Activated T-cell treated with anti-CD3 and anti-CD28 coated beads, Interleukin-2, amount 50 U/mL, for 72 hours (primary cell): ENCODE results near the gene UBE3C. TPM values are rescaled to one million over a fixed set of nuclear protein-coding genes. Genes with fewer than 3 reads are reported as not detected.
A peak's percentile ranks its signal among the peaks of the same experiment; 100 is the strongest.
"Not testable (repeated sequence)": the region's sequence is repeated elsewhere in the genome, so short reads cannot be mapped to it uniquely, and the experiment has no call there.

Experiments used
- ATAC-seq, 2 donors: fragments of 150-1000 bp; cut with Tn5 transposase; replicated peaks in 1 of 2; 2 replicates each; pipeline ENCODE4 v1.10.0; 2021; ENCODE audit warnings: moderate library complexity in 2 of 2, mild to moderate bottlenecking in 1 of 2
- DNase-seq, 2 donors: peaks; one replicate each; pipeline ENCODE4 v3.0.0; 2021 to 2022; ENCODE audit warnings: mixed read lengths in 1 of 2
- H3K27ac Mint-ChIP-seq: one replicate; pipeline ENCODE4 v1.8.0; 2022; ENCODE audit warnings: mild to moderate bottlenecking, moderate library complexity, mixed read lengths
- H3K27me3 Mint-ChIP-seq: one replicate; pipeline ENCODE4 v1.8.0; 2022; ENCODE audit warnings: low read depth, mixed read lengths
- H3K36me3 Mint-ChIP-seq, 2 donors: one replicate each; pipeline ENCODE4 v1.8.0; 2022; ENCODE audit warnings: mixed read lengths in 2 of 2, mild to moderate bottlenecking in 1 of 2; ENCODE audit not compliant: insufficient read depth in 2 of 2
- H3K4me1 Mint-ChIP-seq: one replicate; pipeline ENCODE4 v1.8.0; 2022; ENCODE audit warnings: low read depth, mixed read lengths
- H3K4me3 Mint-ChIP-seq, 2 donors: one replicate each; pipeline ENCODE4 v1.8.0; 2022; ENCODE audit warnings: mild to moderate bottlenecking in 2 of 2, mixed read lengths in 2 of 2, moderate library complexity in 2 of 2
- H3K9me3 Mint-ChIP-seq, 2 donors: one replicate each; pipeline ENCODE4 v1.8.0; 2022; ENCODE audit warnings: mixed read lengths in 2 of 2
- total RNA-seq, 2 donors: library from RNA; stranded (reverse); gene quantifications; one replicate each; pipeline ENCODE4 v1.2.3, GENCODE V29; 2022

UBE3C gene
- total RNA-seq, 2 donors from 2014 or later: 39.6 to 42.6 TPM

DNA sequence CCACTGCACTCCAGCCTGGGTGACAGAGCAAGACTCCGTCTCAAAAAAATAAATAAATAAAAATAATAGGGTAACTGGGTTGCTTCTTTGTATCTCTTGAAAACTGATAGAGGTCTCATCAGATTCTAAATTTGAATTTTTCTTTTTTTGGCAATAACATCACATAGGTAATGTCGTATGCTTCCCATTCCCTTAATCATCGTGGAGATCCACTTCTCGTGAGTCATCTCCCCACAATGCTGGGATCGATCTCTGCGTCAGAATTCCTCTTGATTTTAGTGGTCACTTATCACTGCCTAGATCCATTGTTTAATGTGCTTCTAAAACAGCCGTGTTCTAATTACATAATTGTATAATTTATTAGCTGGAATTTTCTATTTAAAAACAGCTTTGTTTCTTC lies 127.5 kb downstream of the UBE3C start:
- H3K27me3 Mint-ChIP-seq: no peaks in the 10 kb centered on the region
- DNase-seq: no peak
- H3K4me1 Mint-ChIP-seq: no peaks in the 10 kb centered on the region
- no peaks in the 10 kb centered on the region for H3K9me3 Mint-ChIP-seq
- ATAC-seq: no peak
- H3K4me3 Mint-ChIP-seq: no peak overlapping the region
- peaks cover 5 to 19% of the 10 kb centered on the region in 2 donors for H3K36me3 Mint-ChIP-seq
- no peak overlapping the region for H3K27ac Mint-ChIP-seq

- ATAC-seq (no peak), DNase-seq (no peak)
- Mint-ChIP-seq H3K4me1 (no peaks in the 10 kb centered on the region), H3K27me3 (no peaks in the 10 kb centered on the region), H3K9me3 (no peaks in the 10 kb centered on the region), H3K27ac (no peak overlapping the region), H3K36me3 (peaks cover 5 to 19% of the 10 kb centered on the region in 2 donors), H3K4me3 (no peak overlapping the region)
Measured at GRCh38 chr7:157267516-157267915, 128.8 kb downstream of the UBE3C start.

GRCh38 chr7:157267956-157268355 lies 129.2 kb downstream of the UBE3C start:
- ATAC-seq (no peak), DNase-seq (no peak)
- no peaks in the 10 kb centered on the region for H3K4me1 Mint-ChIP-seq
- H3K4me3 Mint-ChIP-seq: no peak overlapping the region
- H3K27ac Mint-ChIP-seq: no peak overlapping the region
- H3K36me3 Mint-ChIP-seq: peaks cover 4 to 16% of the 10 kb centered on the region in 2 donors
- no peaks in the 10 kb centered on the region for H3K27me3 Mint-ChIP-seq
- no peaks in the 10 kb centered on the region for H3K9me3 Mint-ChIP-seq

DNA sequence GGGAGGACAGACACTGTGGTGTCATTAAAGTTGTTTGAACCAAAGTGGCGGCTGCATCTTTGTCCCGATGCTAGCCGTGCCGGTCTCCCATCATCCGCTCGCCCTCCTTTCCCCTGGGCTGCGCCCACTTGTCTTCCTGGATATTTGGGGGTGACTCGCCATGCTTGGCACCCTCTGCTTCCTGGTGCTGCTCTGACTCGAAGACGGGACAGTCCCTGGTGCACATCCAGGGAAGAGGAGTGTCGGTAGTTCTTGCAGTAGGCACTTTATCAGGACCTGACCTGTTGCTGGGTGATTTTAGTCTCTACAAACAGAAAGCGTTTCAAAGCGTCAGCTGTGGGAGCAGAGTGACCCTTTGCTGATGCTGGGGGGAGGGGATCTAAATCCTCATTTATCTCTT lies 129.8 kb downstream of the UBE3C start:
- Mint-ChIP-seq H3K27ac (no peak overlapping the region), H3K9me3 (no peaks in the 10 kb centered on the region), H3K27me3 (no peaks in the 10 kb centered on the region), H3K4me1 (no peaks in the 10 kb centered on the region), H3K4me3 (no peak overlapping the region), H3K36me3 (peaks cover 3 to 14% of the 10 kb centered on the region in 2 donors)
- ATAC-seq (no peak), DNase-seq (no peak)

DNA sequence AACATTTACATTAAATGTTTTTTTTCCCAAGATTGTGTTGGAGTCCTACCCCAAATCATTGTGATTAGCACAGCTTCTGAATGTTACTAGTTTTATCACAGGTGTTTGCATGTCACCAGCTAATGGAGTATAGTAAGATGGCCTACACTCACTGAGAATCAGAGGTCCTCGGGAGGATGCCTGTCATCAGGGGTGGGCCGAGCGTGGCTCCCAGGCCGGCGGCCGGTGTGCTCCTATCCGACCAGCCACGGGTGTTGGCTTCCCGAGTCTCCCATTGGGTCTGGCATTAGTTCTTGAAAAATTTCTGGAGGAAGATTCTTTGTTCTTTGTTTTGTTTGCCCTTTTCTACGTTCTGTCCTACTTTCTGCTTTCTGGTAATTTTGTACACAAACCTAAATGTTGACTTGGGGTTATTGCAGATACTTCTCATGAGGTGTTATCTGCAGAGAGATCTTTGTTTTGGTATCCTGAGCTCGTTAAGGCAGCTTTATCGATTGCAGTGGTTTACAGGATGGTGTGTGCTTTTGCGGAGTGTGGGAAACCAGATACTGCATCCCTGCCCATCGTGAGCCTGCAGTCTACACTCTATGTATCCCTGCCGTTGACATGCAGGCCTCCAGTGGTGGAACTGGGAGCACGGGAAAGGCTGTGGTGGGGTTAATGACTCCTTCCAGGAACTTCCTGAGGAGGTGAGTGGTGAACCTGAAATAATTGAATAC lies 130.8 kb downstream of the UBE3C start:
- Mint-ChIP-seq H3K27ac (peak overlapping the region; percentile 36), H3K36me3 (peaks cover 3 to 14% of the 10 kb centered on the region in 2 donors)
- ATAC-seq: no peak

DNA sequence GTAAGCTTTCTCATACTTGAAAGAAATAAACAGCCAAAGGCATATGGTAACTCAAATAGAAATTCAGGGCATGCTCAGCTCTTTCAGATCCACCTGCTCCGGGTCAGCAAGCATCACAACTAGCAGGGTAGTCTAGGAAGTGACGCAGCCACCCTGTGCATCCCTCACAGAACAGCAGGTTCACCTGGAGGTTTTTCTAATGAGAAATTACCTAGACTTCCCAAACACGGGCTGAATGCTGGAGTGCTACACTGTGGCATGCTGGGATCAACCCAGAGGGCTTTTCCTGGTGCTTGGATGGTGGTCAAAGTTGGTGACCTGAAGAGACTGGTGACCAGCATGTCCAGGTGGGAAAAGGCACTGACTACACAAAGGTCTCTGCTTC lies 131.3 kb downstream of the UBE3C start:
- Mint-ChIP-seq H3K4me1 (no peaks in the 10 kb centered on the region), H3K9me3 (no peaks in the 10 kb centered on the region), H3K36me3 (peaks cover 3 to 12% of the 10 kb centered on the region in 2 donors), H3K27ac (no peak overlapping the region), H3K4me3 (no peak overlapping the region), H3K27me3 (no peaks in the 10 kb centered on the region)
- DNase-seq: no peak
- ATAC-seq: no peak

More for the DNA sequence above, 130.8 kb downstream of the UBE3C start:
- DNase-seq: no peak
- Mint-ChIP-seq H3K4me1 (no peaks in the 10 kb centered on the region), H3K27me3 (no peaks in the 10 kb centered on the region), H3K9me3 (no peaks in the 10 kb centered on the region), H3K4me3 (no peak overlapping the region)

DNA sequence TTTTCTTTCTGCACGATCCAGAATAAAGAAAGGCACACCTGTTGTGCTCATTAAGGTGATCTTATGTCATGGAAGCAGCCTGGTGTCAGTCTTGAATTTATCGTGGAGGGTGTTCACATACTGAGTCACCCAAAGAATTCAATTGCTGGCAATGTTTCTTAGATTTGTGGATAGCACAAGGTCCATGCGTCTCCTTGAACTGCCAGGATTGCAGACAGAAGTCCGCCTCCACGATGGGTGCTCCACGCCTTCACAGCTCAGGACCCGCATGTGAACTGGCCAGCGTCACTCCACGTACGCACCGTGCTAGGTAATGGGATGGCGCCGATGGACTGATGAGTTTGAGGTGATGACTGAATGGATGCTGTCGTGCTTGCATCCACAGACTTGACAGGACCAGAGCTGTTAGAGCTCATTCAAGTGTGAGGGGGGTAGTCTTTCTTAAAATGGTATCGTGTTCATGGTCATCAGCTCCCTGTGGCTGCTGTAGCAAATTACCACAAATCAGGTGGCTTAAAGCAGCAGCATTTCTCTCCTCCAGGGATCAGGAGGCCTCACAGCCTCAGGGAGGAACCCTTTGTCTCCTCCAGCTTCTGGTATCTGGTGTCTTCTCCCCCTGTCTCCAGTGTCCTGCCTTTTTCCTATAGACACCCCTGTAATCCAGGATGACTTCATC lies 132.7 kb downstream of the UBE3C start:
- peaks cover 3 to 9% of the 10 kb centered on the region in 2 donors for H3K36me3 Mint-ChIP-seq
- H3K9me3 Mint-ChIP-seq: no peaks in the 10 kb centered on the region
- ATAC-seq (no peak), DNase-seq (no peak)
- no peaks in the 10 kb centered on the region for H3K27me3 Mint-ChIP-seq
- H3K4me3 Mint-ChIP-seq: no peak overlapping the region
- H3K27ac Mint-ChIP-seq: no peak overlapping the region
- peaks cover 3% of the 10 kb centered on the region for H3K4me1 Mint-ChIP-seq

GRCh38 chr7:157271991-157272324 lies 133.2 kb downstream of the UBE3C start:
- H3K36me3 Mint-ChIP-seq: peaks cover 3 to 9% of the 10 kb centered on the region in 2 donors
- no peak overlapping the region for H3K4me3 Mint-ChIP-seq
- no peaks in the 10 kb centered on the region for H3K9me3 Mint-ChIP-seq
- no peaks in the 10 kb centered on the region for H3K27me3 Mint-ChIP-seq
- peak overlapping the region; percentile 25 for H3K27ac Mint-ChIP-seq
- ATAC-seq (no peak), DNase-seq (no peak)
- H3K4me1 Mint-ChIP-seq: peaks cover 7% of the 10 kb centered on the region

DNA sequence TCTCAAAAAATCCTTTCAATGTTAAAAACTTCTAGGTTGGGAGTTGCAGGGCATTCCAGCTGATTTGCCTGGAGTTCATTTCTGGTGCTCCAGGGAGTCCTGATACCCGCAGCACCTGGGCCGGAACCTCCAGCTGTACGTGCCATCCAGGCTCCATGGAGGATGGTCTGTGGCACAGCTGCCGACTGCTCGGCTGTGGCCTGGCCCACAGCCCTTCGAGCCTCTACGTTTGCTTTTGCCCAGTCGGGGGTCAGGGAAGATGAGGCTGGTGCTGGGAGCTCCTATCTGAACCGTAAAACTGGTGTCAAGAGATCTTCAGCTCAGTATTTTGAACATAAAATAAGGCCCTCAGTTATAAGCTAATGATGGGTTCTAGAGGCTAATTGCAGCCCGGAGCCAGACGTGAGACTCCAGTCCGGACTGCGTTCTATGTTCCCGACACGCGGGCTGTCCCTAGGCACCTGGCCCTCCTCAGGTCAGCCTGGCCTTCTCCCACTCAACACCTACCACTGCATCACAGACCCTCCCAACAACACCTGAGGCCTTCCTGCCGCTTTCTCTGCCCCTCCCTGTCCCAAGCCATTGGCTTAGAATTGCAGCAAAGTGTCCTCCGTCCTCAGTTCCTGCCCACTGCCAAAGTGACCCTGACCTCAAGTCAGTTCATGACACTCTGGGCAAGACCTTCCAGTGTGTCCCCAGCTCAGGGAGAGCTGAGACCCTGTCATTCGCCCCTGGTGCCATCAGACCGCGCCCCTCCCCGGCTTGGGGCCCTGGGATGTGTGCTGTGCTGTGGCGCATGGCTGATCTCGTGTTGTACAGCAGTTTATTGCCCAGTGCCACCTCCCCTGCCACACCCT lies 133.9 kb downstream of the UBE3C start:
- Mint-ChIP-seq H3K27me3 (peaks cover 2% of the 10 kb centered on the region), H3K4me3 (no peak overlapping the region), H3K9me3 (no peaks in the 10 kb centered on the region), H3K27ac (peak overlapping the region; percentile 25), H3K36me3 (peaks cover 3 to 9% of the 10 kb centered on the region in 2 donors), H3K4me1 (peaks cover 12% of the 10 kb centered on the region)
- no peak for DNase-seq
- no peak for ATAC-seq

DNA sequence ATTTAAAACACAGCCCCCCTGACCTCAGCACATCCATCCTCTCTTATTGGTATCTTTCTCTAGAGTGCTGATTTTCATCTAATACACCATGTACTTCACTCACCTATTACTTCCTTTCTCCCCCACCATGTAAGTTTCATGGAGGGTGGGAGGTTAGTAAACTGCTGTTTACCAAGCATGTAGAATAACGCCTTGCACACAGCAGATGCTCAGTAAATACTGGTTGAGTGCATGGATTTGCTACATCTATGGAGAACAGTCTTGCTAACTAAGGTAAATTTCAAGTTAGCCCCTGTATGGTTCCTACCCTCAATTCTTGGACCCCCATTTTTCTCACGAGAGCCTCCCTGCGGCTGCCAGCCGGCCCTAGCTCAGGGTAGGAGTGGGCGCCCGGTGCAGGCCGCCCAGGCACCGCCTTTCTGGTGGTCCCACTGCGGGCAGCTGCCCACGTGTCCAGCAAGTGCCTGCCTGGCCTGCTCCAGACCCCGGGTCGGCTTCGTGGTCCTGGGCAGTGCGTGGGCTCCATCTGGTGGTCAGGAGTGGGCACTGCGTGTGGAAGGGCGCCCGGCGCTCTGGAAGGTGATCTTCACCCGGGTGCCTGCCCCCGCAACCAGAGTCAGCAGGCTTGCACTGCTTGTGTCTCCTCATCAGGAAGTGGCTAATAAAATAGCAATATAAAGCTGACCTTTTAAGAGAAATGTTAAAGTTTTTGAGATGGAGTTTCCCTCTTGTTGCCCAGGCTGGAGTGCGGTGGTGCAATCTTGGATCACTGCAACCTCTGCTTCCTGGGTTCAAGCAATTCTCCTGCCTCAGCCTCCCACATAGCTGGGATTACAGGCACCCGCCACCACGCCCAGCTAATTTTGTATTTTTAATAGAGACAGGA lies 134.7 kb downstream of the UBE3C start:
- ATAC-seq: peak; percentile 62 to 67
- Mint-ChIP-seq H3K27me3 (peaks cover 11% of the 10 kb centered on the region), H3K9me3 (no peaks in the 10 kb centered on the region), H3K36me3 (peaks cover 2 to 5% of the 10 kb centered on the region in 2 donors), H3K27ac (no peak overlapping the region), H3K4me1 (peaks cover 20% of the 10 kb centered on the region), H3K4me3 (no peak overlapping the region)
- peak; percentile 63 to 78 for DNase-seq

GRCh38 chr7:157274094-157274634 lies 135.4 kb downstream of the UBE3C start:
- H3K27ac Mint-ChIP-seq, ATAC-seq: not testable (repeated sequence)
- peaks cover 20% of the 10 kb centered on the region for H3K4me1 Mint-ChIP-seq

DNA sequence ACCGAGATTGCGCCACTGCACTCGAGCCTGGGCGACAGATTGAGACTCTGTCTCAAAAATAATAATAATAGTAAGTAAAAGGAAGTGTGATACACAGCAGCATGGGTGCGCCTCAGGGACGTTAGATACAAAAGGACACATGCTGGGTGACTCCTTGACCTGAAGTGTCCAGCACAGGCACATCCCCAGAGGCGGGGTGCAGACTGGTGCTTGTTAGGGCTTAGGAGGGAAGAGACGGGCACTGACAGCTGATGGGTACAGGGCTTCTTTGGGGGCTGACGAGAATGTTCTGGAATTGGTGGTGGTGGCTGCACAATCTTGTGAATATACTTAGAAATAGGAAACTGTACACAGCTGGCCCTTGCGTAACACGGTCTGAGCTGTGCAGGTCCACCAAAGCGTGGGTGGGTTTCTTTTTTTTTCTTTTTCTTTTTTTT lies 136.3 kb downstream of the UBE3C start:
- DNase-seq (no peak), ATAC-seq (no peak)
- Mint-ChIP-seq H3K36me3 (no peaks in the 10 kb centered on the region), H3K4me1 (peaks cover 20% of the 10 kb centered on the region), H3K4me3 (no peak overlapping the region), H3K27ac (no peak overlapping the region), H3K9me3 (no peaks in the 10 kb centered on the region), H3K27me3 (peaks cover 19% of the 10 kb centered on the region)

More at GRCh38 chr7:157274094-157274634, 135.4 kb downstream of the UBE3C start:
- H3K36me3 Mint-ChIP-seq, H3K9me3 Mint-ChIP-seq, DNase-seq, H3K4me3 Mint-ChIP-seq: not testable (repeated sequence)
- H3K27me3 Mint-ChIP-seq: peaks cover 17% of the 10 kb centered on the region
